Omental fat pad (tissue), 4 donors: Measurements from ENCODE around the gene CLSTN2. TPM values are rescaled to one million over a fixed set of nuclear protein-coding genes. Genes with fewer than 3 reads are reported as not detected.

Source experiments
- ATAC-seq: fragments of 150-250 bp; one replicate; pipeline ENCODE4 v1.9.1; 2016; ENCODE audit warnings: mild to moderate bottlenecking, moderate library complexity; ENCODE audit not compliant: low FRiP score
- DNase-seq: peaks from one replicate; pipeline ENCODE4 v3.0.0-alpha.2; 2019; ENCODE audit warnings: low spot score
- CTCF ChIP-seq, 3 donors: fragments of 450-650 bp; IDR thresholded peaks; one replicate each; pipeline ENCODE4 v1.5.1; 2016 to 2017; ENCODE audit warnings: antibody characterized with exemption in 3 of 3, mild to moderate bottlenecking in 3 of 3, moderate library complexity in 2 of 3
- total RNA-seq, 4 donors: library from RNA; depleted of rRNA; stranded (reverse); fragments of >200 nt; gene quantifications; one replicate each; pipeline ENCODE4 v1.1.0, GENCODE V29; 2016

CLSTN2 gene
- total RNA-seq, 4 donors from 2014 or later, result 20.0 to 40.5 (median 37.8) TPM

GRCh38 chr3:140097874-140098635, 163.1 kb downstream of the CLSTN2 start:
- ATAC-seq, result no peak
- TF ChIP-seq CTCF (IDR thresholded peaks at IDR 0.05), result no peak

GRCh38 chr3:140100479-140100878, 165.5 kb downstream of the CLSTN2 start:
- no peak for DNase-seq
- no peak for ATAC-seq
- TF ChIP-seq CTCF (IDR thresholded peaks at IDR 0.05), result no peak

More at GRCh38 chr3:140097874-140098635, 163.1 kb downstream of the CLSTN2 start:
- no peak for DNase-seq

GRCh38 chr3:140103166-140103565, 168.2 kb downstream of the CLSTN2 start:
- ATAC-seq (no peak), DNase-seq (no peak)
- TF ChIP-seq CTCF (IDR thresholded peaks at IDR 0.05), result no peak

GRCh38 chr3:140103986-140104645, 169.1 kb downstream of the CLSTN2 start:
- no peak for ATAC-seq
- no peak for TF ChIP-seq CTCF (IDR thresholded peaks at IDR 0.05)
- no peak for DNase-seq

GRCh38 chr3:140113996-140114788, 179.2 kb downstream of the CLSTN2 start:
- DNase-seq, result no peak
- no peak for TF ChIP-seq CTCF (IDR thresholded peaks at IDR 0.05)
- peak; percentile 57 for ATAC-seq

GRCh38 chr3:140114789-140115080, 179.8 kb downstream of the CLSTN2 start:
- DNase-seq (no peak), ATAC-seq (no peak)
- TF ChIP-seq CTCF (IDR thresholded peaks at IDR 0.05), result no peak
